Measurements from ENCODE around the gene OR2V1.
"Not testable (repeated sequence)": the region's sequence is repeated elsewhere in the genome, so short reads cannot be mapped to it uniquely, and the experiment has no call there.

OR2V1 gene

DNA sequence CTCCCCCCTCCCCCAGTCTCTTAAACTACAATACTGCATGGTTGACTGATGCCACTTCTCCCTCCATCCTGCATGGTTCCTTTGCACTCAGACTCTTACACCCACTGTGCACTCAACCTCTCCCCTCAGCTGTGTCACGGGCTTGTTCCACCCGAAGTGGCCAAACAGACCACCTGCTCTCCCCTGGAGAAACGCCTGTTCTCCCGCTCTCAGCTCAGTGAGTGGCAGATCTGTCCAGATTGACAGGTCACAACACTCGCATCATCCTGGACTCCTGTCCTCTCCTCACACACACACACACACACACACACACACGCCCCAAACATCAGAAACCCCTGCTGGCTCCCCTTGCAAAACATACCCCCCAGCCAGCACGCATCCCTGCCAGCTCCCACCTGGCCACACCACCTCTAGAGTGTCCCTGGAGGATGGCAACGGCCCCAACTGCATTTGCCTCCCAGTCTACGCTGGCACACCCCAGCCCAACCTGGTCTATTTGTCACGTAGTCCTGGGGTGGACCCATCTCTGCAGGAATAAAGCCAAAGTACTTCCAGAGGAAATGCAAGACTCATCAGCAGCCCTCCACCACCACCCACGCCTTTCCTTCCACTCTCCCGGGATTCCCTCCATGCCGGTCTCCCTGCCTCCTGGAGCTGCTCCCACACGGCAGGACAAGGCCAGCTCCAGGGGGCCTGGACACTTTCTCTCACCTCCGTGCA is 2.9 kb downstream of the OR2V1 start:
- no peak for DNase-seq

DNA sequence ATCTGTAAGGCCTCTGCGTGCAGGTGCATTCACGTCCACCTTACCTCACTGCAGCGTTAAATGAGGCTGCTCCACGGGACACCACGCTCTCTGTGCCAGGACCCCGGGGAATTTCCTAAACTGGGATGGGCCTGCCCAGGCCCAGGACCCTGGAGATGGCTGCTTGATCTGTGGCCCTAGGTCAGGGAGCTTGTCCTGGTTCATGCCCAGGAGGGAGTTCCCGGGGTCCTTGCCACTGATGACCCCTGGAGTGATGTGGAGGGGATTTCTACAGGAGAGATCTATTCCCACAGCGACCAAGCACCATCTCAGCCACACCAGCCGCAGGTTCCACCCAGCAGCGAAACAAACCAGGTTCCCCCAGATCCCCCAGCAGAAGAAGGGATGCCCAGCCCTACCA is 3.5 kb downstream of the OR2V1 start:
- no peak for DNase-seq

DNA sequence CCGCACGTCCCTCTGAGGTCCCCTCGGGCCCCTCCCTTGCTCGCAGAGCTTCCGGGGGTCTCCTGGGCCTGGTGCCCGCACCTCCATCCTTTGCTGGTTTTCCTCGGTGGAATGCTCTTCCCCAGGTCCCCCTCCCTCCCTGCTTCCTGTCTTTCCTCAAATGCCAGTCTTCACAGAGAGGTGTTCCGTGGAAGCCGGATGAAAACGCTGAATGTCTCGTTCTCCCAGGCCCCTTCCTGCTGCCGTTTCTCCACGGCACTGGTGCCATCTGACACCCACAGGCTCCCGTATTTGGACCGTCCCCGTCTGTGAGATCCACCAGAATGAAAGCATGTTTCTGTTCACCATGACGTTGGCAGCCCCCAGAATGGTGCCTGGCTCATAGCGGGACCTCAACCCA is 4.1 kb downstream of the OR2V1 start:
- DNase-seq, result no peak

DNA sequence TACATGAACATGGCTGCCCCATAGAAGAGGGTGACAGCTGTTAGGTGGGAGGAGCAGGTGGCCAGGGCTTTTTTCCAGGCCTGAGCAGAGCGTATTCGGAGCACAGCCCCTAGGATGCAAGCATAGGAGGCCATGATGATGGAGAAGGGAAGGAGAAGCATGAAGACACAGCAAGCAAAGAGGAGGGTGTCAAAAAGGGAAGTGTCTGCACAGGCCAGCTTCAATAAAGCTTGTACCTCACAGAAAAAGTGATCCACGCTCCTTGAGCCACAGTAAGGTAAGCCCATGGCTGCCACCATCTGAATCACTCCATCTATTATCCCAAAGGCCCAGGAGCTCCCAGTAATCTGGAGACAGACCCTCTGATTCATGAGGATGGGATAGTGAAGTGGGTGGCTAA is 6.4 kb downstream of the OR2V1 start:
- DNase-seq, result no peak

DNA sequence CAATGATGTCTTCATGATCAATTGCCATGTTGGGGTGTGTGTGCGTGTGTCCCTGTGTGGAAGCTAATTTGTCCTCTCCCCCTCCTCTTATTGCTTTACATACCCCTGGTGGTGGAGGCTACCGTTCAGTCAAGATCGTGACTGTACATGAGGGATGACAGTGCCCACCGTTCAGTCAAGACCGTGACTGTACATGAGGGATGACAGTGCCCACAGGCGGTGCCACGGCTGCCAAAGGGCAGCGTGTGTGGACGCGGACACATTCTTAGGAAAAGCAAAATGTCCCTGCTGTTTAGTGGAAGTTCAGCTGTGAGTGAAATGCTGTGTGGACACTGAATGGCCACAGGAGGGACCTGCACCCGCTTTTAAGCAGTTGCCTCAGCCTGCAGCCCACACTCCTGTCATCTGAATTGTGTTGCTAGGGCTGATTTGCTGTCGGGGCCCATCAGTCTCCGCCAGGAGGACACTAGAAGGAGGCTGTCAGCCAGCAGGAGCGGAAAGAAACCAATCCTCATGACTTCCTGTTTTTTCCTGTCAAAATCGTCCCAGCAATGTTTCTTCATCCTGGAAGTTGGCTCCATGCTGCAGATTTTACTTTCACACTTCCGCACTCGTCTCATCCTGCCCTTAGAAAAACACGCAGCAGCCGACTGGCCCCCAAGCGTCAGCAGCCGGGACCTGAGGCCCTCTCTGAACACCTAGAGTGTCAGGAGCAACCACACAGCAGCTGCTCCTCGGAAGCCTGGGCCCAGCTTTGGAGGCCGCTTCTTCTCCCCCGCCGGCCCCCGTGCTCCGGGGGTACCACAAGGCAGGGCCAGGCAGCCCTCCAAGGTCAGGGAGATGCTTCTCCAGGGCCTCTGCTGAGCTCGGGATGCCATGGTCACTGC is 9.1 kb downstream of the OR2V1 start:
- no peak for DNase-seq

DNA sequence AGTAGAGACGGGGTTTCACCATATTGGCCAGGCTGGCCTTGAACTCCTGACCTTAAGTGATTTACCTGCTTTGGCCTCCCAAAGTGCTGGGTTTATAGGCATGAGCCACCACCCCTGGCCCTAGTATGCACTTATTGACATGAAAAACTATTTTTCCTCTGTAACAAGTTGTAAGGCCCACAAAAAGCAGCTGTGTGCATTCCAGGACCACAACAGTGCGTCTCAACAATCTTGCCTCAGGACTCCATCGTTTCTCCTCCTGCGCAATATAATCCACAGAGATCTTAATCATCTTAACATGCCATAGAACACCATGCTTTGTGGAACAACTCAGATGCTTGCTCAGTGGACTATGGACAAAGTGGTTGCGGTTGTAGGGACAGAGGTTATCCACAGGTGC is 10.2 kb downstream of the OR2V1 start:
- DNase-seq, result no peak

DNA sequence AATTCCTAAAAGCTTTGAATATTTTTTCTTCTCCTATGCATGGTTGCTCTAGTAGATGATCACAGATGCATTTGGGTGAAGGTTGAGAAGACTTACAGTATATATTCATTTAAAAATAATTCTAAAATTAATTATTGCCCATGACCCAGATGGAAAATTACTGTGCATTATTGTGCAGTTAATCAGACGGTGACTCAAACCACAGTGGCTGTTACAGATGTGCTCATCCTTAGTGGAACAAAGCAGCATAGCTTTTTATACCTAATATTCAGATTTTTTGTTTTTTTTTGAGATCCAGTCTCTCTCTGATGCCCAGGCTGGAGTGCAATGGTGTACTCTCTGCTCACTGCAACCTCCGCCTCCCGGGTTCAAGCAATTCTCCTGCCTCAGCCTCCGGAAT is 10.7 kb downstream of the OR2V1 start:
- no peak for DNase-seq

DNA sequence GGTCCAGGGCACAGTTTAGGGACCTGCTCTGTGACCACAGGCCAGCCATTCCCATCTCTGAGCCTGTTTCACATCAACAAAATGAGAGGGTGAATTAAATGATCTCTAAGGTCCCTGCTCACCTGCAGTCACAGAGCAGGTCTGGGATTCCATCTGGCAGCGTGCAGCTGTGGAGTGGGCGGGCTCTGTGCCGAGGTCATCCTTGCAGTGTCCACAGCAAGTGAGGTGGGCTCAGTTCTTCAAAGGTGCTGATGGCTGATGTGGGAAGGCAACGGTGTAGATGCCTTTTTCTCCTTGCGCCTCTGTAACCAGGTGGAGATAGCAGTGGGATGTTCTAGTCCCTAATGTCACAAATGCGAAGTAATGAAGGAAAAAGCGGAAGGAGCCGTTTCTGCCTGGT is 11.9 kb downstream of the OR2V1 start:
- DNase-seq, result no peak

DNA sequence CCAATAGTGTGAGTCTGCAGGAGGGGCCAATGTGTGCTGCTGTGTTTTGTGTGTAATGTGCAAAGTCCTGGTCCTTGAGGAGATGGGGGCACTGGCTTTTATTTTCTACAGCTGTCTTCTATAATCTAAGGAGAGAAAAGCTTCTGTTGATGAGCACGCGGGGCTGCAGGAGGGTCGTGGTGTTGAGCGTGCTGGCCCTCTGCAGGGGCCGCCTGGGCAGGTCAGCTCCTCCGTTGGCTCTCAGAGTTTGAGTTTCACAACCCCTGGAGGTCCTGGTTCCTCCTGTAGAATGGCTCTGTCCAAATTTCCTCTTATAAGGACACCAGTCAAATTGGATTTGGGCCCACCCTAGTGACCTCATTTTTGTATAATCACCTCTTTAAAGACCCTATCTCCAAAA is 12.6 kb downstream of the OR2V1 start:
- DNase-seq, result no peak

DNA sequence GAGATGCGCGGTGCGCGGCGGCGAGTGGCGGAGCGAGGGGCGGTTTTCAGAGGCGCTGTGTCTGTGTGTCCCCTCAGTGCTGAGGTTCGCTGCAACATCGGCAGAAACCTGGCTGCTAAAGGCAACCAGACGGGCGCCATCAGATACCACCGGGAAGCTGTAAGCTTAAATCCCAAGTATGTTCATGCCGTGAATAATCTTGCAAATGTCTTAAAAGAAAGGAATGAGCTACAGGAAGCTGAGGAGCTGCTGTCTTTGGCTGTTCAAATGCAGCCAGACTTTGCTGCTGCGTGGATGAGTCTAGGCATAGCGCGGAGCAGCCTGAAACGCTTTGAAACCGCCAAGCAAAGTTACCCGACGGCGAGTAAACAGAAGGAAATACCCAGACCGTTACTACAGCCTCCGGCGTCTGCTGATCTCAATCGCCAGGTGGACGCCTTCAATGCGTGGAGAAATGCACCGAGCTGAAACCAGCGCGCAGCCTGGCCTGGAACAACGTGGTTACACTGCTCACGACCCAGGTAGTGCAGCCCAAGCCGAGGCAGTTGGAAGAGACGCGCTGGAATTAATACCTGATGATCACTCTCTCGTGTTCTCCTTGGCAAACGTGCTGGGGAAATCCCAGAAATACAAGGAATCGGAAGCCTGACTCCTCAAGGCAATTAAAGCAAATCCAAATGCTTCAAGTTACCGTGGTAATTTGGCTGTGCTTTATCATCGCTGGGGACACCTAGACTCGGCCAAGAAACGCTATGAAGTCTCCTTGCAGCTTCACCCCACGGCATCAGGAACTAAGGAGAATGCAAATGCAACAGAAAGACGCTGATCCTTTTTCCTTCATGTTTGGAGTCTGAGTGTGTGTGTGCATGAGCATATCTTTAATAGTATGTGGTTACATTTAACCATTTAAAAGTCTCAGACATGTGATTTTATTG is 15.9 kb downstream of the OR2V1 start:
- DNase-seq, result no peak

DNA sequence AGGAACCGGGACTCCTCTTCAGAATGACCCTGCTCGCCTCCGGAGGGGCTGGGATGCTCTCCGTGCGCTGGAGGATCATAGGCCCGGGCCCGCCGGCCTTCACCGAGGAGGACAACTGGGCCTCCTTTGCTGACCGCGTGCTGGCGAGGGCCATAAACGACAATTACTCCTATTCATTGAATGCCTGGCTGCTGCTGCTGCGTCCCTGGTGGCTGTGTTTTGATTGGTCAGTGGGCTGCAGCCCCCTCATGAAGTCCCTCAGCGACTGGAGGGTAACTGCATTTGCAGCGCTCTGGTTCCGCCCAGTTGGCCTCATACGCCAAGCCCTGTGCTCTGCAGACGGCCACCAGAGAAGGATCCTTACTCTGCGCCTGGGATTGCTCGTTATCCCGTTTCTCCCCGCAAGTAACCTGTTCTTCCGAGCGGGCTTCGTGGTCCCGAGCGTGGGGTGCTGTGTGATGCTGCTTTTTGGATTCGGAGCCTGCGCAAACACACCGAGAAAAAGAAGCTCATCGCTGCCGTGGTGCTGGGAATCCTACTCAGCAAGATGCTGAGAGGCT is 16.6 kb downstream of the OR2V1 start:
- no peak for DNase-seq

DNA sequence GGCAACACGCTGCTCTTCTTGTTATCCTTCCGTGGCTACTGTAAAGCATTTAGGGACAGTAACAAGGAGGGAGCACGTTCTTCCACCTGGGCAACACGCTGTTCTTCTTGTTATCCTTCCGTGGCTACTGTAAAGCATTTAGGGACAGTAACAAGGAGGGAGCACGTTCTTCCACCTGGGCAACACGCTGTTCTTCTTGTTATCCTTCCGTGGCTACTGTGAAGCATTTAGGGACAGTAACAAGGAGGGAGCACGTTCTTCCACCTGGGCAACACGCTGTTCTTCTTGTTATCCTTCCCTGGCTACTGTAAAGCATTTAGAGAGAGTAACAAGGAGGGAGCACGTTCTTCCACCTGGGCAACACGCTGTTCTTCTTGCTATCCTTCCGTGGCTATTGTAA is 17.4 kb downstream of the OR2V1 start:
- not testable (repeated sequence) for DNase-seq

DNA sequence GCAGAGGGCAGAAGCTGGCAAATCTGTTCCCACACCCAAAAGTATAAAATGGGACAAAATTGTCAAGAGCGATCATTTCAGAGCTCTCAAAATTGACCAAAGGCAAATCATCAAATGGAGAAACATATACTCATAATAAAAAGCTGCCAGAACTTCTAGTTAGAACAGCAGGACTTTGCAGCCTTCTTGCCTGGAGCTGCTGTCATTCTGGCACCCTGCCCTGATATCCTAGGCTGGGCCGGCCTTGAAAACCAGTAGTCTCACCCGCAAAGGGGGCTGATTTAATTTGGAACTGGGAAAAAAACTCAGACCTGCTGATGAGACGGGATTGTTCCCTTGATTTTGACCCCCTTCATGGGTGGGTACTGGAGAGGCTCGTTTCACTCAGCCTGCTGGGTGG is 18.5 kb downstream of the OR2V1 start:
- no peak for DNase-seq

DNA sequence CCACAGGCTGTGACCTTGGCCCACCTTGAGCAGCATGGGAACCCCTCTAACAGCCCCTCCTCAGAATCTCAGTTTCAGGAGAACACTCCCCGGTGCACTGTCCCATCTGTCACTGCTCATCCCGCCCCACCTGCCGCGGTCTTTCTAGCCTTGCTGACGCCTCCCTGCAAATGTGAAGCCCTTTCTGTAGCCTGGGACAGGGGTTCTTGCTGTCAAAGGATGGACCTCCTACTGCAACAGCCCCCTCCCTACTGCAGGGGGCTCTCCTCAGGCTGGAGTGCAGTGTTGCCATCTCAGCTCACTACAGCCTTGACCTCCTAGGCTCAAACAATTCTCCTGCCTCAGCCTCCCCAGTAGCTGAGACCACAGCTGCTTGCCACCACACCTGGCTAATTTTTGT is 20.0 kb downstream of the OR2V1 start:
- no peak for DNase-seq

DNA sequence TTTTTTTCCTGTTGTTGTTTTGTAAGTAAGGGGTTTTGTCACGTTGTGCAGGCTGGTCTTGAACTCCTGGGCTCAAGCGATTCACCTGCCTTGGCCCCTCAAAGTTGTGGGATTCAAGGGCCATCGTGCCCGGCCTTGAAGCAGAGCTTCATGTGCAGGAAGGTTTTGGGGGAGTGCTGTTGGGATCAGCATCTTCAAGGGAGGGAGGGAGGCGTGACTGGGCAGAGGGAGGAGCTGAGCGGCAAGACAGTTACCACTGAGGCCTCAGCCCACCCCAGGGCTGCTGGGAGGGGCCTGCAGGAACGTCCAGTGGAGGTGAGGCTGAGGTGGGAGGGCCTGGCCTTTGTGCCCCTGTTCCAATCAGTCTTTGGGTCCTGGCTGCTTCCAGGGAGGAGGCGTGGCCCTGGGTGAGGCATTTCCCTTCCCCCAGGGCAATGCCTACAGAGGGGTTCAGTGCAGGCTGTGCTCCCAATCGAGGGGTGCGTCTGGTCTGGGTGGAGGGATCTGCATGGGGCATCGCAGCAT is 21.4 kb downstream of the OR2V1 start:
- no peak for DNase-seq

DNA sequence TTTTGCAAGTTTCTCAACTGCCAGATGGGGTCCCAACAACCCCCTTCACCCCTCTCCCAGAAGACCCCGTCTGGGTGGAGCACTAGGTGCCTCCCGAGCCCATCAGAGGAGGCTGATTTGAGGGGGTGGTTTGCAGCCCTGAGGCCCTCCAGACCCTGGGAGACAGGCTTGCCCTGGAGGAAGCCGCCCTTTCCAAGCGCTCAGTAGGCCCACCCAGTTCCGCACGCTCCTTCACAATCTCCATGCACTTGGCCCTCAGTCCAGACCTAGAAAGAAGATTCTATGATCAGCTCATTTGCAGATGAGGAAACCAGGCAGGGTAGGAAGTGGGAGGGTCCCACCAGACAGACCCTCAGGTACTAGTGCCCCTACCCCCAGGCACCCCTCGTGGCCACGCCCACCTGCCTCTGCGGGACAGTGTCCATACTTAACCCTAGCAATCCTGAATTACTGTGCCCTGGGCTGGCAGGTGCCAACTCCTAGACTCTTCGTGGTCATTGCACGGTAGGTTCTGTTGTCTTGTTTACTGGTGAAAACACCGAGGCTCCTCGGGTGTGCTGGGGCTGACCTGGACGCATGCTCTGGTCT is 22.3 kb downstream of the OR2V1 start:
- DNase-seq, result no peak

DNA sequence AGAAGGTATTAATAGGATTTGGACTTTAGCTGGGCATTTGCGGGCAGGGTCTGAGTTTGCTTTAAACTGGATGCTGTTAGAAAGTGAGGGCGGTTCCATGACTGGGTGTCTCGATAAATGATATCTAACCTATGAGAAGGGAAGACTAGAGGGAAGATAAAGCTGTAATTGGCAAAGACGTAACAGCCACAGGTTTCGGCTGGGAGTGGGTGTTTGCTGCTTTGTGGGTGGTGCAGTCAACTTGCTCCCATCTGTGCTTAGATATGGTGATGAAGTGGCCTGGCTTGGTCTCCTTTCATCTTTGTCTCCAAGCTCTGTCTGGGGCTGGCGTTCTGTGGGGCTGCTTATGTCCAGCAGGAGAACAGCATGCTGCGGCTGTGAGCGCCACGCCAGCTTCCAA is 23.3 kb downstream of the OR2V1 start:
- no peak for DNase-seq

DNA sequence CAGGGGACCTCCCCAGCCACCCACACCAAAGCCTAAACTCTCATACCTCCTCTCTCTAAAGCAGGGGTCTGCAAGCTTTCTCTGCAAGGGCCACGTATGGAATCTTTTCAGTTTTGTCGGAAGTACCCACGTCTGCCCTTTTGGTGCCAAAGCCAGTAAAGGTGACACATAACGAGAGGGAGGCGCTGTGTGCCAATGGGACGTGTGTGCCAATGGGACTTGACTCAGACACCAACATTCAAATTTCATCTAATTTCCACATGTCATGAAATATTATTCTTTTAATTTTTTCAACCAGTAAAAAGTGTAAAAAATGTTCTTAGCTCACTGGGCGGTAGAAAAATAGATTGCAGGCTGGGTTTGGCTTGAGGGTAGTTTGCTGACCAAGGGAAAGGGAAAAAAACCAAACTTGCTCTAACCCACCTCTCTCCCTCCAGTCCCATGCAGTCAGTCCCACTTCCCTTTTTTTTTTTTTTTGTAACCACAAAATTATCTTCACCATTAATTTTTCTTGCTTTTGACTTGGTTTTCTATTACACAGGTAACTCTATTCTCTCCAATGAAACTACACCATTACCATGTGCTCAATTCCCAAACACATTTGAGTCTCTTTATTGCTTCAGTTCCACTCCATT is 25.5 kb downstream of the OR2V1 start:
- no peak for DNase-seq

DNA sequence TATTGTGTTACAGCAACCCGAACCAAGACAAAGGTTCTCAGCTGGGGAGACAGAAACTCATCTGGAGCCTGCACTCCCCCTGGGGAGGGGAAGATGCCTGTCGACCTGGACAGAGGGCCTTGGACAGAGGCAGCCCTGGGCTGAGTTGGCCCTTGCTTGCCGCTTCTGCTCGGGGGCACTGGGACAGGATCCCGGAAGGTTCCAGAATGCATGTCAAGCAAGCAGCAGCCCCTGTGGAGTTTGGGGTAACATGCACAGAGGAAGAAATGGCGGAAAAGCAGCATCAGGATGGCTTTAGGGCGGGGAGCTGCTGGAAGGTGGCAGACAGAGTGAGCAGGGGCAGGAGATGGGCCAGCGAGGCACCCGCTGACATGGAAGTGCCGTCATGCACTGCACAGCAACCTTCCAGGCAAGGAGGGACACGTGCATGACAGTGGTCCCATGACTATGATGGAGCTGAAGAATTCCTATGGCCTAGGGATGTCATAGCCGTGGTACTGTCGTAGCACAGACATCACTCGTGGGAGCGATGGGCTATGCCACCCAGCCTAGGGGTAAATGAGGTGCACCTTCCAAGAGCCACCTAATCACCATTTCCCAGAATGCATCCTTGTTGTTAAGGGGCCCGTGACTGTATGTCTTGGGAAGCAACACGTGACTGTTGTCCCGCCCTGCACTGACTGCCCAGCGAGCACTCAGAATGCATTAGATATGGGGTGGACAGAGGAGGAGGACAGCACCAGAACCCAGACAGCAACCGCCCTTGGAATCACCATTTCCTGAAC is 26.2 kb downstream of the OR2V1 start:
- DNase-seq, result not testable (repeated sequence)

DNA sequence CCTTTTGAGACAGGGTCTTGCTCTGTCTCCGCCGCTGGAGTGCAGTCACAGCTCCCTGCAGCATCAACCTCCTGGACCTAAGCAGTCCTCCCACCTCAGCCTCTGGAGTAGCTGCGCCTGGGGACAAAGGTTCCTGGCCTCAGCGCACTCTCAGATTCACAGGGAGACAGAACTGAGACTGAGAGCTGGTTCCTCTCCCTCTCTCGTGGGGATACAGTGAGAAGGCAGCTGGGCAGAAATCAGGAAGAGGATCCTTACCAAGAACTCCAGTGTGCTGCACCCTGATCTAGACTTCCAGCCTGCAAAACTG is 26.8 kb downstream of the OR2V1 start:
- DNase-seq, result not testable (repeated sequence)

All from NCI-H526 treated with DMSO at 0.1 percent for 48 hours (cell line).